Loucy (cell line): Measurements from ENCODE around the gene CCDC69.

Experiments used
- EZH2phosphoT487 ChIP-seq: fragments of 200-600 bp; IDR thresholded peaks from 2 replicates; pipeline ENCODE4 v1.6.1; 2018; ENCODE audit warnings: antibody characterized with exemption, mild to moderate bottlenecking, moderate library complexity, borderline replicate concordance
- TF ChIP-seq, protein P1 (sequence below): fragments of 200-600 bp; sonication (generic); conservative IDR thresholded peaks from 2 replicates; pipeline ENCODE4 v1.5.1; 2014; ENCODE audit warnings: mild to moderate bottlenecking, antibody characterized with exemption, low read length

- TF ChIP-seq, protein P1, sequence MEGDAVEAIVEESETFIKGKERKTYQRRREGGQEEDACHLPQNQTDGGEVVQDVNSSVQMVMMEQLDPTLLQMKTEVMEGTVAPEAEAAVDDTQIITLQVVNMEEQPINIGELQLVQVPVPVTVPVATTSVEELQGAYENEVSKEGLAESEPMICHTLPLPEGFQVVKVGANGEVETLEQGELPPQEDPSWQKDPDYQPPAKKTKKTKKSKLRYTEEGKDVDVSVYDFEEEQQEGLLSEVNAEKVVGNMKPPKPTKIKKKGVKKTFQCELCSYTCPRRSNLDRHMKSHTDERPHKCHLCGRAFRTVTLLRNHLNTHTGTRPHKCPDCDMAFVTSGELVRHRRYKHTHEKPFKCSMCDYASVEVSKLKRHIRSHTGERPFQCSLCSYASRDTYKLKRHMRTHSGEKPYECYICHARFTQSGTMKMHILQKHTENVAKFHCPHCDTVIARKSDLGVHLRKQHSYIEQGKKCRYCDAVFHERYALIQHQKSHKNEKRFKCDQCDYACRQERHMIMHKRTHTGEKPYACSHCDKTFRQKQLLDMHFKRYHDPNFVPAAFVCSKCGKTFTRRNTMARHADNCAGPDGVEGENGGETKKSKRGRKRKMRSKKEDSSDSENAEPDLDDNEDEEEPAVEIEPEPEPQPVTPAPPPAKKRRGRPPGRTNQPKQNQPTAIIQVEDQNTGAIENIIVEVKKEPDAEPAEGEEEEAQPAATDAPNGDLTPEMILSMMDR: no peak
- TF ChIP-seq EZH2phosphoT487: no peak
Measured at GRCh38 chr5:151173711-151174611, 49.9 kb downstream of the CCDC69 start.
